Fibroblast of villous mesenchyme (primary cell): Measurements from ENCODE around the gene ARHGEF4. TPM values are rescaled to one million over a fixed set of nuclear protein-coding genes. Genes with fewer than 3 reads are reported as not detected.

ENCODE experiments used
- DNase-seq: peaks from one replicate; pipeline ENCODE4 v3.0.0-alpha.2; 2010; ENCODE audit warnings: low read depth
- H3K4me3 ChIP-seq: 2 replicates; pipeline ENCODE4 v1.5.1; 2011; ENCODE audit warnings: low read depth, mild to moderate bottlenecking, low read length
- total RNA-seq: library from RNA; depleted of rRNA; stranded (reverse); fragments of >200 nt; gene quantifications from 2 replicates; pipeline ENCODE4 v1.2.3, GENCODE V29; 2012
- TF ChIP-seq, protein P1 (sequence below): IDR thresholded peaks from 2 replicates; pipeline ENCODE4 v1.5.1; 2012; ENCODE audit warnings: low read depth, mild to moderate bottlenecking, low read length; ENCODE audit not compliant: insufficient read depth

ARHGEF4 gene
- total RNA-seq, 1 donor, result 0.86 TPM

DNA sequence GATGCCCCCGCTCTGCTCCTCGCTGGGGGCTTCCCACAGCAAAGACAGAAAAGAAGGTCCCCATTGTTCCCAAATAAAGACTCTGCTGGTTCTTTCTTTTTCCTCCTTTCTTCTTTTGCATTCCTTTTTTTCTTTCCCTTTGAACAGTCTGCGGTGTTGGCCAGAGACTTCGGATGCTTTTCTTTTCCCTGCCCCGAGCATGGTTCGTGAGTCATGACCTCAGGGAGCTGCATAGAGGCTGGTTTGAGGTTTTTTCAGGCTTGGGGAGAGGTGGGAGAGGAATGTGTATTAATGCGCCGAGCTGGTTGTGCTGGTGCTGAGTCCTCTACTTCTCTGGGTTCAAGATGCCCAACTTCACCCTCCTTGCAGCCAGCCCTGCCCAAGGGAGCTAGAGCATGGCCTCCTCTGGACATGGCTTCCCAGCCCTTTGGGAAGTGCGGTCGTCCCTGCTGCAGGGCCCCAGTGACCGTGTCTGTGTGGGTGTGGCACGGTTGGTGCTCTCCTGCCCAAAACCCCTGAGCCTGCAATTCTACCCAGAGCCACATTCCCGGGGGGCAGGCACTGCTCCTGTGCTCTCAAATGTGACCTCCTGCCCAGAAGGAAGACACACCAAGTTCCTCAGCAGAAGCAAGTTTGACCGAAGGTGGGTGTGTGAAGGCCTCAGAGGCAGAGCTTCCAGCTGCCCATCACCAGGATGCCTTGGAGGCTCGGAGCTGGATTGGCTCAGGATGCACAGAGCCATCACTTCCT, 9.0 kb upstream of the ARHGEF4 start:
- H3K4me3 ChIP-seq, result no peak overlapping the region
- TF ChIP-seq, protein P1, sequence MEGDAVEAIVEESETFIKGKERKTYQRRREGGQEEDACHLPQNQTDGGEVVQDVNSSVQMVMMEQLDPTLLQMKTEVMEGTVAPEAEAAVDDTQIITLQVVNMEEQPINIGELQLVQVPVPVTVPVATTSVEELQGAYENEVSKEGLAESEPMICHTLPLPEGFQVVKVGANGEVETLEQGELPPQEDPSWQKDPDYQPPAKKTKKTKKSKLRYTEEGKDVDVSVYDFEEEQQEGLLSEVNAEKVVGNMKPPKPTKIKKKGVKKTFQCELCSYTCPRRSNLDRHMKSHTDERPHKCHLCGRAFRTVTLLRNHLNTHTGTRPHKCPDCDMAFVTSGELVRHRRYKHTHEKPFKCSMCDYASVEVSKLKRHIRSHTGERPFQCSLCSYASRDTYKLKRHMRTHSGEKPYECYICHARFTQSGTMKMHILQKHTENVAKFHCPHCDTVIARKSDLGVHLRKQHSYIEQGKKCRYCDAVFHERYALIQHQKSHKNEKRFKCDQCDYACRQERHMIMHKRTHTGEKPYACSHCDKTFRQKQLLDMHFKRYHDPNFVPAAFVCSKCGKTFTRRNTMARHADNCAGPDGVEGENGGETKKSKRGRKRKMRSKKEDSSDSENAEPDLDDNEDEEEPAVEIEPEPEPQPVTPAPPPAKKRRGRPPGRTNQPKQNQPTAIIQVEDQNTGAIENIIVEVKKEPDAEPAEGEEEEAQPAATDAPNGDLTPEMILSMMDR, result no peak
- DNase-seq, result peak; percentile 14

DNA sequence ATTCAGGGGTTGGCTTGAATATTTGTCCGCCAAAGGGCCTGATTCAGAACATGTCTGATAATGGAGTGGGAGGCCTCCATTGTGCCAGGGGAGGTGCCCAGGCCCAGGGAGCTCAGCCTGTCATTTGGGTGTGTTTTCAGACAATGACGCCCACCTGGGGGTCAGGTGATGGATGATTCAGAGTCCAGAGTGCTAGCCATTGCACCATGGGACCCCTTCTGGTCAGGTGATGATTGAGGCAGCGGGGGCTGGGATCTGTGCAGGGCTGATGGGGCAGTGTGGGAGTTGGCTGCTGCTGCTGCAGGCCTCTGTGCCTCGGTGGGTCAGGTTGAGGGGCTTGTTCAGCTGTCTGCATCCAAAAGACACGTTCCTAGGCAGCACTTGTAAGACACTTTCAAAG, 8.3 kb upstream of the ARHGEF4 start:
- H3K4me3 ChIP-seq, result no peak overlapping the region
- DNase-seq, result no peak
- TF ChIP-seq, protein P1, result no peak

DNA sequence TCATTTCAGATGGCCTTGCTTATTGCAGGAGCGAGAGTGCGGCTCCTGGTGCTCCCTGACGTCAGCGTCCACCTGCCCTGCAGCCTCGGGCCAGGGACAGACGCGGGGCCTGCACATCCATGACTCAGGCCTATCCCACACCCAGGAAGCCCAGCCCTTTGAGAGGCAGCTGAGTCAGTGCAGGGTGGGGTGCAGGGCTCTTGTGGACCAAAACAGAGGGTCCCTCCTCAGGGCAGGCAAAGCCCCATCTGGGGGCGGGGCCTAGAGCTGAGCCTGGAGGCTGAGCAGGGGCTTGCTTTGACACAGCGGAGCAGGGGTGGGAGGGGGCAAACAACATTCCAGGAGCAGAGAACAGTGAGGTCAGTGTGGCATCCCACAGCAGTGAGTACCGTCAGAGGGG, 7.7 kb upstream of the ARHGEF4 start:
- TF ChIP-seq, protein P1, result no peak
- H3K4me3 ChIP-seq, result no peak overlapping the region
- no peak for DNase-seq

DNA sequence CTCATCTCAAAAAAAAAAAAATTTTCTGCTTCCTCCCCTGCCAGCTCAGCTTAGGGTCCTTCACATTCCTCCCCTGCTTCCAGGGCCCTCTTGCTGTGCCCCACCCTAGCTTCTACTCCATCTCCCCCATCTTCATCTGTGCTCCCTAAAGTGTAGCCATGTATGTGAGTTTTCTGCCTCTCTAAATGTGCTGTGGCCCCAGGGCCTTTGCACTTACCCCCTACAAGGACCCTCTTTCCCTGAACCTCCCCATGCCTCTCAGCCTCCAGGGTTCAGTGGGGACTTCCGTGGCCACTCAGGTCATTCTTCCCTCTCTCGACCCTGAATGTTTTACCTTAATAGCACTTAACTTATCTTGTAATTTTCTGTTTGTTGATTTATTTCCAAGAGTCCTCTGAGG, 6.2 kb upstream of the ARHGEF4 start:
- DNase-seq, result no peak
- TF ChIP-seq, protein P1, result no peak

DNA sequence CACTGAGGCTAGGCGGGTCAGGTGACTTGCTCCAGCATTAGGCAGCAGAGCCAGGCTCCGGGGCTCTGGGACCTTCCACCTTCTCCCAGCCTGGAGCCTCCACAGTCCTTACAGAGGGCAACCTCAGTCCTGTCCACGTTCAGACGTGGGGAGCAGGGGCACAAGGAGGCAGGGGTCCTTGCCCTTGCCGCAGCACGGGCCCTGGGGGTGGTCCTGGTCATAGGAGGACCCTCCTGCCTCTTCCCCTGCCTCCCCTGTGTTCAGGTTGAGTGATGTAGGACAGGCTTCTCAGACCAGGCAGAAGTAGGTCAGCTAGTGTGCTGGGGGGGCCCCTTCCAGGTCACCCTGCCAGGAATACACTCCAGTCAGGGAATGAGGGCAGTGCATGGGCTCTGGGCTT, 5.4 kb upstream of the ARHGEF4 start:
- TF ChIP-seq, protein P1, result no peak
- H3K4me3 ChIP-seq, result no peak overlapping the region
- no peak for DNase-seq

More for the DNA sequence above, 6.2 kb upstream of the ARHGEF4 start:
- H3K4me3 ChIP-seq, result no peak overlapping the region

DNA sequence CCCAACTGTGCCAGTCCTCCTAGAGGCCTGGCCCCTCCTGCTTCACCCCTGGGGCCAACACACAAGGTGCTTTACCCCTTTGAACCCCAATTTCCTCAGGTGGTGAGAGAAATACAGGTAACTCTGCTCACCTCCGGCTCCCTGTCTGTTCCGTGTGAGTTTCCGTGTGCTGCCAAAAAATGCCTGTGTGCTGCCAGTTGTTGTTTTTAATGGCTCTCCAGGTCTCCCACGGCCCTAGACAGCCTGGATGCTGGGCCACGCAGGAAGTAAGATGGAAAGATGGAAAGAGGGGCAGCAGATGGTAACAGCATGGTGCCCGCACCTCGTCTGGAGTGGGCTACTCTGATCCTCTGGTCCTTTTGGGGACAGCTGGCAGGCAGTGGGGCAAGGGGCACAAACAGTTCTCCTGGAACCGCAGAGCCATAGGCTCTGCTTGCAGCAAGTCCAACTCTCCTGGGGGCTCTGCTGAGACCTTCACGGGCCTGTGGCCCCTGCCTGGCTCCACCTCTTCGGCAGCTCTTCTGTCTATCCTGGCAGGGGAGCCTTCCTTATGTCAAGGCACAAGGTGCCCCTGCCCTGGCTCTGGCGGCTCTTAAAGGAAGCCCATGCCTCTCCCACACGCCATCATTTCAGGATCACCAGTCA, 4.3 kb upstream of the ARHGEF4 start:
- DNase-seq, result no peak
- H3K4me3 ChIP-seq, result no peak overlapping the region
- TF ChIP-seq, protein P1, result no peak
